Gastroesophageal sphincter (tissue), 3 donors: Measurements from ENCODE around the gene TMEM63A.

Source experiments
- CTCF ChIP-seq, 4 experiments: fragments of 200-600 bp in 2 of 4; fragments of 450-650 bp in 2 of 4; sonication (generic) in 1 of 4; IDR thresholded peaks; one replicate each; pipeline ENCODE4 v1.5.1; 2017 to 2019; ENCODE audit warnings: antibody characterized with exemption in 4 of 4, mild to moderate bottlenecking in 2 of 4, moderate library complexity in 2 of 4
- POLR2A ChIP-seq, 2 donors: fragments of 450-650 bp; IDR thresholded peaks; one replicate each; pipeline ENCODE4 v1.6.1; 2017; ENCODE audit warnings: antibody characterized with exemption in 2 of 2, mild to moderate bottlenecking in 2 of 2, moderate library complexity in 1 of 2
- POLR2AphosphoS5 ChIP-seq: sonication (generic); formaldehyde crosslinking; IDR thresholded peaks from one replicate; pipeline ENCODE4 v1.6.1; 2017; ENCODE audit warnings: antibody characterized with exemption

DNA sequence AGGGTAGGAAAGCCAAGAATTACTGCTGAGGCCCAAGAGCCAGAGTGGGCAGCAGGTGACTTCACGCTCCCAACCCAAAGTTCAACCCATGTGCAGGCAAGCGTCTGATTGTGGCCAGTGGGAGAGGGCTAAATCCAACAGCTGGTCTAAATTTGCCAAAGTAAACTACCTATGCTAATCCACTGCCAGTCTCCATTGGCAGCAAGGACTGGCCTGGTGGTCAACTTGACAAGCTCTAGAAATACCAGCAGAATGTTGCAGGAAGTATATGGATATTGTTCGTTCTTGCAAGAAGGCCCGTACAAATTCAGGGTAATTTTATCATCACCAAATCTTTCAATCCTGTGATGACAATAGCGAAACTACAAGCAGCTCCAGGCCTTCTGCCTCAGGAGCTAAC lies 1.5 kb downstream of the TMEM63A start:
- TF ChIP-seq CTCF (IDR thresholded peaks at IDR 0.05) (no peak), POLR2A (IDR thresholded peaks at IDR 0.05) (no peak), POLR2AphosphoS5 (no peak)
